SJCRH30 (cell line): ENCODE measurements around the gene RAD21L1. TPM values are rescaled to one million over a fixed set of nuclear protein-coding genes. Genes with fewer than 3 reads are reported as not detected.
A peak's percentile ranks its signal among the peaks of the same experiment; 100 is the strongest.
"Not testable (repeated sequence)": the region's sequence is repeated elsewhere in the genome, so short reads cannot be mapped to it uniquely, and the experiment has no call there.

ENCODE experiments used
- DNase-seq, 2 experiments: peaks; one replicate each; pipeline ENCODE4 v3.0.0-alpha.2; 2015 to 2020
- H3K27ac ChIP-seq: fragments of 250-450 bp; sonication (Bioruptor Pico); 2 replicates; pipeline ENCODE4 v1.5.1; 2020; ENCODE audit warnings: mild to moderate bottlenecking, moderate library complexity
- H3K27me3 ChIP-seq: fragments of 250-450 bp; sonication (Bioruptor Pico); 2 replicates; pipeline ENCODE4 v1.5.1; 2020; ENCODE audit warnings: mild to moderate bottlenecking, moderate library complexity
- H3K36me3 ChIP-seq: fragments of 250-450 bp; sonication (Bioruptor Pico); 2 replicates; pipeline ENCODE4 v1.5.1; 2020; ENCODE audit warnings: mild to moderate bottlenecking, moderate library complexity
- H3K4me1 ChIP-seq: fragments of 250-450 bp; sonication (Bioruptor Pico); 2 replicates; pipeline ENCODE4 v1.5.1; 2020; ENCODE audit warnings: mild to moderate bottlenecking, moderate library complexity
- H3K4me3 ChIP-seq: fragments of 250-450 bp; sonication (Bioruptor Pico); 2 replicates; pipeline ENCODE4 v1.5.1; 2020; ENCODE audit warnings: mild to moderate bottlenecking, moderate library complexity
- H3K9me3 ChIP-seq: fragments of 250-450 bp; sonication (Bioruptor Pico); replicated peaks from 2 replicates; pipeline ENCODE4 v1.5.1; 2020; ENCODE audit warnings: mild to moderate bottlenecking, moderate library complexity
- total RNA-seq: library from RNA; depleted of rRNA; stranded (reverse); fragments of >200 nt; shearing (Covaris generic); gene quantifications from 2 replicates; pipeline ENCODE4 v1.2.3, GENCODE V29; 2014

Gene RAD21L1
- total RNA-seq, 1 experiment from 2014 or later = not detected

- H3K9me3 ChIP-seq = no peaks in the 10 kb centered on the region
- no peaks in the 10 kb centered on the region for H3K36me3 ChIP-seq
- peaks cover 5% of the 10 kb centered on the region; the same call in 1 of the 2 replicates for H3K27me3 ChIP-seq
- no peak overlapping the region for H3K4me3 ChIP-seq
- no peak for DNase-seq
- H3K4me1 ChIP-seq = no peaks in the 10 kb centered on the region
- no peak overlapping the region for H3K27ac ChIP-seq
Measured at GRCh38 chr20:1206366-1207148, 19.3 kb upstream of the RAD21L1 start.

GRCh38 chr20:1207293-1207878 is 18.5 kb upstream of the RAD21L1 start:
- Histone ChIP-seq H3K27ac (no peak overlapping the region), H3K36me3 (no peaks in the 10 kb centered on the region), H3K27me3 (peaks cover under 1% of the 10 kb centered on the region; the same call in 1 of the 2 replicates), H3K9me3 (no peaks in the 10 kb centered on the region), H3K4me3 (no peak overlapping the region), H3K4me1 (no peaks in the 10 kb centered on the region)
- DNase-seq = no peak

GRCh38 chr20:1209447-1210387 is 16.1 kb upstream of the RAD21L1 start:
- DNase-seq = peak in 1 of 2 experiments; percentile 25
- H3K27me3 ChIP-seq = peaks cover 9% of the 10 kb centered on the region; the same call in 1 of the 2 replicates
- H3K4me1 ChIP-seq = no peaks in the 10 kb centered on the region
- no peak overlapping the region for H3K27ac ChIP-seq
- H3K4me3 ChIP-seq = no peak overlapping the region
- H3K36me3 ChIP-seq = no peaks in the 10 kb centered on the region
- H3K9me3 ChIP-seq = no peaks in the 10 kb centered on the region

- DNase-seq = no peak
- no peaks in the 10 kb centered on the region for H3K4me1 ChIP-seq
- no peak overlapping the region for H3K27ac ChIP-seq
- H3K27me3 ChIP-seq = peaks cover 16% of the 10 kb centered on the region; the same call in 1 of the 2 replicates
- H3K4me3 ChIP-seq = no peak overlapping the region
- no peaks in the 10 kb centered on the region for H3K9me3 ChIP-seq
- H3K36me3 ChIP-seq = no peaks in the 10 kb centered on the region
Measured at GRCh38 chr20:1210501-1210900, 15.3 kb upstream of the RAD21L1 start.

- Histone ChIP-seq H3K4me3 (no peak overlapping the region), H3K9me3 (no peaks in the 10 kb centered on the region), H3K36me3 (no peaks in the 10 kb centered on the region), H3K27me3 (peaks cover 16% of the 10 kb centered on the region; the same call in 1 of the 2 replicates), H3K27ac (no peak overlapping the region), H3K4me1 (no peaks in the 10 kb centered on the region)
- DNase-seq = no peak
Measured at GRCh38 chr20:1212023-1212422, 13.8 kb upstream of the RAD21L1 start.

GRCh38 chr20:1212607-1213396 is 13.0 kb upstream of the RAD21L1 start:
- Histone ChIP-seq H3K27ac (no peak overlapping the region), H3K36me3 (no peaks in the 10 kb centered on the region), H3K4me3 (no peak overlapping the region), H3K9me3 (no peaks in the 10 kb centered on the region), H3K27me3 (peaks cover 16% of the 10 kb centered on the region; the same call in 1 of the 2 replicates), H3K4me1 (no peaks in the 10 kb centered on the region)
- DNase-seq = peak; percentile 63 to 80

- Histone ChIP-seq H3K27ac (no peak overlapping the region), H3K27me3 (peaks cover 16% of the 10 kb centered on the region; the same call in 1 of the 2 replicates), H3K4me1 (no peaks in the 10 kb centered on the region), H3K36me3 (no peaks in the 10 kb centered on the region), H3K9me3 (no peaks in the 10 kb centered on the region), H3K4me3 (no peak overlapping the region)
- no peak for DNase-seq
Measured at GRCh38 chr20:1214838-1215261, 11.0 kb upstream of the RAD21L1 start.

GRCh38 chr20:1215386-1216170 is 10.3 kb upstream of the RAD21L1 start:
- no peak overlapping the region for H3K27ac ChIP-seq
- peaks cover 16% of the 10 kb centered on the region; the same call in 1 of the 2 replicates for H3K27me3 ChIP-seq
- no peaks in the 10 kb centered on the region for H3K36me3 ChIP-seq
- no peaks in the 10 kb centered on the region for H3K9me3 ChIP-seq
- H3K4me1 ChIP-seq = no peaks in the 10 kb centered on the region
- no peak overlapping the region for H3K4me3 ChIP-seq
- DNase-seq = no peak

GRCh38 chr20:1216527-1217427 is 9.1 kb upstream of the RAD21L1 start:
- H3K27me3 ChIP-seq = peaks cover 16% of the 10 kb centered on the region; the same call in 1 of the 2 replicates
- H3K4me3 ChIP-seq, H3K36me3 ChIP-seq, DNase-seq, H3K4me1 ChIP-seq, H3K27ac ChIP-seq, H3K9me3 ChIP-seq: not testable (repeated sequence)

- DNase-seq, H3K9me3 ChIP-seq, H3K36me3 ChIP-seq, H3K4me3 ChIP-seq, H3K27me3 ChIP-seq, H3K27ac ChIP-seq, H3K4me1 ChIP-seq: not testable (repeated sequence)
Measured at GRCh38 chr20:1222750-1223149, 3.1 kb upstream of the RAD21L1 start.

GRCh38 chr20:1224205-1224890 is 1.5 kb upstream of the RAD21L1 start:
- H3K27ac ChIP-seq = no peak overlapping the region
- no peaks in the 10 kb centered on the region for H3K36me3 ChIP-seq
- H3K27me3 ChIP-seq = peaks cover 12% of the 10 kb centered on the region
- no peaks in the 10 kb centered on the region; the same call in 1 of the 2 replicates for H3K4me1 ChIP-seq
- no peak overlapping the region for H3K4me3 ChIP-seq
- no peak for DNase-seq
- H3K9me3 ChIP-seq = no peaks in the 10 kb centered on the region

GRCh38 chr20:1225263-1225782 is 521 bp upstream of the RAD21L1 start:
- DNase-seq = no peak
- Histone ChIP-seq H3K4me1 (no peaks in the 10 kb centered on the region; the same call in 1 of the 2 replicates), H3K27me3 (peaks cover 19% of the 10 kb centered on the region), H3K4me3 (peak overlapping the region; percentile 44), H3K27ac (no peak overlapping the region), H3K9me3 (no peaks in the 10 kb centered on the region), H3K36me3 (no peaks in the 10 kb centered on the region)
